Measurements from ENCODE around the gene RNF145.

- TF ChIP-seq POLR2A (IDR thresholded peaks at IDR 0.05) (no peak), CTCF (IDR thresholded peaks at IDR 0.05) (peak; percentile 81 to 89 (median 84))
Observed at GRCh38 chr5:159156426-159157238, 52.7 kb downstream of the RNF145 start.

Data from esophagus squamous epithelium (tissue), 4 donors.